DMS53 treated with DMSO at 0.1 percent for 48 hours (cell line): ENCODE data around the gene LTBR.
"Not testable (repeated sequence)": the region's sequence is repeated elsewhere in the genome, so short reads cannot be mapped to it uniquely, and the experiment has no call there.

Experiments
- DNase-seq: peaks from one replicate; lab custom pipeline; 2025; ENCODE audit not compliant: unreplicated experiment; lab: John Stamatoyannopoulos, UW

LTBR gene

GRCh38 chr12:6424008-6424347, 40.0 kb downstream of the LTBR start:
- no peak for DNase-seq

GRCh38 chr12:6424866-6425265, 40.9 kb downstream of the LTBR start:
- no peak for DNase-seq

- no peak for DNase-seq
Observed at GRCh38 chr12:6425590-6426531, 41.9 kb downstream of the LTBR start.

GRCh38 chr12:6426882-6427671, 43.1 kb downstream of the LTBR start:
- DNase-seq: no peak

GRCh38 chr12:6427796-6428195, 43.8 kb downstream of the LTBR start:
- not testable (repeated sequence) for DNase-seq

- no peak for DNase-seq
Observed at GRCh38 chr12:6428326-6428725, 44.4 kb downstream of the LTBR start.

GRCh38 chr12:6430124-6430989, 46.4 kb downstream of the LTBR start:
- DNase-seq: peak; percentile 77

GRCh38 chr12:6432991-6433390, 49.0 kb downstream of the LTBR start:
- no peak for DNase-seq

GRCh38 chr12:6434205-6435140, 50.5 kb downstream of the LTBR start:
- DNase-seq: no peak

- no peak for DNase-seq
Observed at GRCh38 chr12:6435961-6436715, 52.2 kb downstream of the LTBR start.

GRCh38 chr12:6437586-6437985, 53.6 kb downstream of the LTBR start:
- no peak for DNase-seq

- no peak for DNase-seq
Observed at GRCh38 chr12:6438345-6438744, 54.4 kb downstream of the LTBR start.

GRCh38 chr12:6440391-6440790, 56.4 kb downstream of the LTBR start:
- no peak for DNase-seq
